A673 (cell line): ENCODE measurements around the gene ARFIP1.

Experiments used
- EZH2 ChIP-seq: fragments of 200-600 bp; sonication (generic); IDR thresholded peaks from 2 replicates; pipeline ENCODE4 v1.6.1; 2017; ENCODE audit warnings: borderline replicate concordance, low read depth, mild to moderate bottlenecking, mixed read lengths, antibody characterized with exemption, low read length; ENCODE audit not compliant: poor library complexity, severe bottlenecking
- TF ChIP-seq, protein P1 (sequence below): fragments of 300-800, 200-600 bp; sonication (generic); conservative IDR thresholded peaks from 2 replicates; pipeline ENCODE4 v1.5.1; 2017; ENCODE audit warnings: low read depth, mild to moderate bottlenecking, antibody characterized with exemption, low read length, moderate library complexity, mixed read lengths

DNA sequence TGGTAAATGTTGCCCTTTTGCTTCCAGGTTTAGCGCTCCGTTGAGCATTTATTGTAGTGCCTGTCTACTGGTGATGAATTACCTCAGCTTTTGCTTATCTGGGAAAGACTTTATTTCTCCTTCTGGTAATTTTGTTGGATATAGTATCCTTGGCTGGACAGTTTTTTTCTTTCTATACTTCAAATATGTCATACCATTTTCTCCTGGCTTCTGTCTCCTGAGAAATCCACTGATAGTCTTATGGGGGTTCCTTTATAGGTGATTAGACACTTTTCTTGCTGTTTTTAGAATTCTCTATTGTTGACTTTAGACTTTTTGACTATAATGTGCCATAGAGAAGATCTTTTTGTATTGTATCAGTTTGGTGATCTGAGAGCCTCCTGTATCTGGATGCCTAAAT lies 73.5 kb downstream of the ARFIP1 start:
- TF ChIP-seq, protein P1, sequence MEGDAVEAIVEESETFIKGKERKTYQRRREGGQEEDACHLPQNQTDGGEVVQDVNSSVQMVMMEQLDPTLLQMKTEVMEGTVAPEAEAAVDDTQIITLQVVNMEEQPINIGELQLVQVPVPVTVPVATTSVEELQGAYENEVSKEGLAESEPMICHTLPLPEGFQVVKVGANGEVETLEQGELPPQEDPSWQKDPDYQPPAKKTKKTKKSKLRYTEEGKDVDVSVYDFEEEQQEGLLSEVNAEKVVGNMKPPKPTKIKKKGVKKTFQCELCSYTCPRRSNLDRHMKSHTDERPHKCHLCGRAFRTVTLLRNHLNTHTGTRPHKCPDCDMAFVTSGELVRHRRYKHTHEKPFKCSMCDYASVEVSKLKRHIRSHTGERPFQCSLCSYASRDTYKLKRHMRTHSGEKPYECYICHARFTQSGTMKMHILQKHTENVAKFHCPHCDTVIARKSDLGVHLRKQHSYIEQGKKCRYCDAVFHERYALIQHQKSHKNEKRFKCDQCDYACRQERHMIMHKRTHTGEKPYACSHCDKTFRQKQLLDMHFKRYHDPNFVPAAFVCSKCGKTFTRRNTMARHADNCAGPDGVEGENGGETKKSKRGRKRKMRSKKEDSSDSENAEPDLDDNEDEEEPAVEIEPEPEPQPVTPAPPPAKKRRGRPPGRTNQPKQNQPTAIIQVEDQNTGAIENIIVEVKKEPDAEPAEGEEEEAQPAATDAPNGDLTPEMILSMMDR: no peak
- TF ChIP-seq EZH2: no peak
